ENCODE results near the gene SIPA1L3. TPM values are rescaled to one million over a fixed set of nuclear protein-coding genes. Genes with fewer than 3 reads are reported as not detected.
"Not testable (repeated sequence)": the region's sequence is repeated elsewhere in the genome, so short reads cannot be mapped to it uniquely, and the experiment has no call there.

The SIPA1L3 gene
- total and polyA plus RNA-seq, 12 donors = 2.2 to 24.1 (median 11.8) TPM

DNA sequence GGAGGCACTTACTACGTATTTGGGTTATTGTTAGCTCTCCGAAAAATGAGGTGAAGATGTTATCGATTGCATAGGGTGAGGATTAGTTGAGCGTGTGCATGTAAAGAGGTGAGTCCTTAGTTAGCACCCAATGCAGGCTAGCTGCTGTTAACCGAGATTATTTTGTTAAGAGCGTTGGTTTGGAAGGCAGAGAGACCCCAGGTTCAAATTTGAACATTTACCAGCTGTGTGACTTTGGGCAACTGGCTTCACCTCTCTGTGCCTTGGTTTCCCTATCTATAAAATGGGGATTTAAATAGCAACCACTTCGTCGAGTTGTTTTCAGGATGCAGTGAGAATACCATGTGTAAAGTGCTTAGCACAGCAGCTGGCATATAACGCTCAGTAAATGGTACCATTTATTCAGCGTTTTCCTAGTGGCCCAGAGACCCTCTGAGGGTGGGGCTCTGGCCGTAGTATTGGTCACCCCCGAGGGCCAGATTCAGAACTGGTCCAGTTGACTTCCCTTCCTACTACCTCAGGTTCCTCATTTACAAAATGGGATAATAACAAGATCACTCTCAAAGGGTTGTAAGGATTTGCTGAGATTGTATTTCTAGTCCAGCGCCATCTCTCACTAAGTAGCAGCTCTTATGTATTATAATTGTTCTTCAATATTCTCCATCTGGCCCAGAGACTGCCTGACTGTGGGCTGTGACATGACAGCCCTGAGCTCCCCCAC, 887 bp downstream of the SIPA1L3 start:
- Histone ChIP-seq H3K9me3 (replicated peaks in 1 of 3) (no peaks in the 10 kb centered on the region), H3K4me3 (peak overlapping the region; percentile 5 to 86 (median 69)), H3K27ac (no peak overlapping the region), H3K27me3 (no peaks in the 10 kb centered on the region), H3K36me3 (replicated peaks in 1 of 2) (no peaks in the 10 kb centered on the region), H3K4me1 (replicated peaks in 1 of 2) (peaks cover 6 to 8% of the 10 kb centered on the region in 2 donors)
- no peak for TF ChIP-seq CTCF (IDR thresholded peaks at IDR 0.05)
- TF ChIP-seq POLR2A (IDR thresholded peaks at IDR 0.05) = no peak
- 27 to 32% (median 28%) methylated on average over 13 of the region's 13 CpGs for WGBS, 4 donors
- no peak for DNase-seq
- intact Hi-C loops (cut with DNase I) = loop anchor here (10.0 kb wide), 3 partner anchors 187 to 417 kb away; partner anchors contain the start of gene DPF1 (in 1 of the 2)

GRCh38 chr19:37909661-37910199, 2.7 kb downstream of the SIPA1L3 start:
- Histone ChIP-seq H3K4me1 (replicated peaks in 1 of 2) (peaks cover 6 to 8% of the 10 kb centered on the region in 2 donors), H3K27me3 (no peaks in the 10 kb centered on the region), H3K4me3 (no peak overlapping the region), H3K9me3 (replicated peaks in 1 of 3) (no peaks in the 10 kb centered on the region), H3K27ac (no peak overlapping the region), H3K36me3 (replicated peaks in 1 of 2) (no peaks in the 10 kb centered on the region)
- WGBS, 4 donors = 70 to 81% (median 77%) methylated on average over 6 of the region's 6 CpGs
- intact Hi-C loops (cut with DNase I) = loop anchor here (10.0 kb wide), 3 partner anchors 185 to 415 kb away; partner anchors contain the start of gene DPF1 (in 1 of the 2)
- no peak for DNase-seq
- TF ChIP-seq CTCF (IDR thresholded peaks at IDR 0.05) = no peak
- no peak for TF ChIP-seq POLR2A (IDR thresholded peaks at IDR 0.05)

DNA sequence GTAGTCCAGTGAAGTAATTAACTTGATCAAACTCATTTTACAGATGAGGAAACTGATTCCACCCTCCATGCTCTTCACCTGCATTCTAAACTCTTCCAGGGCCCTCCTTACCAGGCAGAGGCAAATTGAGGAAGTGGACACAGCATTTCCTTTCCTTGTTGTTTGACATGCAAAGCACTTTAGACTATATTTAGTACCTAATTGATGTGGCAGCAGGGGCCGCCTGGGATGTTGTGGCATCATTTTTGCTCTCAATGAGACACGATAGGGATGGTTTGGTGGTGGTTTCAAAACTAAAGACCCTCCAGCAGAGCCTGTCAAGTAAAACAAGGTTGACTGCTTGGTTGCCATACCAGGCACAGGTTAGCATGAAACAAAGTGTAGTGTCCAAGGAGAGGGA, 7.9 kb downstream of the SIPA1L3 start:
- no peaks in the 10 kb centered on the region for H3K4me1 ChIP-seq (replicated peaks in 1 of 2)
- no peaks in the 10 kb centered on the region for H3K9me3 ChIP-seq (replicated peaks in 1 of 3)
- H3K4me3 ChIP-seq = no peak overlapping the region
- H3K27me3 ChIP-seq = no peaks in the 10 kb centered on the region
- intact Hi-C loops (cut with DNase I) = loop anchor here in 1 of 2 donors (5.0 kb wide), 1 partner anchor 307 kb away; the partner anchor contains the start of gene DPF1
- 58 to 77% (median 69%) methylated on average over 2 of the region's 2 CpGs for WGBS, 4 donors
- no peaks in the 10 kb centered on the region for H3K36me3 ChIP-seq (replicated peaks in 1 of 2)
- DNase-seq = no peak
- no peak overlapping the region for H3K27ac ChIP-seq
- no peak for TF ChIP-seq CTCF (IDR thresholded peaks at IDR 0.05)
- TF ChIP-seq POLR2A (IDR thresholded peaks at IDR 0.05) = no peak

- Histone ChIP-seq H3K27ac (no peak overlapping the region), H3K4me1 (replicated peaks in 1 of 2) (no peaks in the 10 kb centered on the region), H3K27me3 (no peaks in the 10 kb centered on the region), H3K9me3 (replicated peaks in 1 of 3) (no peaks in the 10 kb centered on the region), H3K36me3 (replicated peaks in 1 of 2) (no peaks in the 10 kb centered on the region), H3K4me3 (no peak overlapping the region)
- 78 to 85% (median 82%) methylated on average over 23 of the region's 23 CpGs for WGBS, 4 donors
- TF ChIP-seq POLR2A (IDR thresholded peaks at IDR 0.05) (no peak), CTCF (IDR thresholded peaks at IDR 0.05) (no peak)
- no peak for DNase-seq
- intact Hi-C loops (cut with DNase I) = no loop called here
These were observed 13.8 kb downstream of the SIPA1L3 start for GRCh38 chr19:37920591-37921450.

- H3K27ac ChIP-seq; H3K4me3 ChIP-seq; H3K4me1 ChIP-seq (replicated peaks in 1 of 2); H3K27me3 ChIP-seq; H3K36me3 ChIP-seq (replicated peaks in 1 of 2); intact Hi-C loops (cut with DNase I); H3K9me3 ChIP-seq (replicated peaks in 1 of 3); DNase-seq: not testable (repeated sequence)
- 95 to 99% (median 96%) methylated on average over 8 of the region's 8 CpGs for WGBS, 4 donors
These were observed 17.6 kb downstream of the SIPA1L3 start for GRCh38 chr19:37924573-37924972.

Data from adrenal gland (tissue), 12 donors.